HEK293 (cell line): Measurements from ENCODE around the gene RHOT1.
"Not testable (repeated sequence)": the region's sequence is repeated elsewhere in the genome, so short reads cannot be mapped to it uniquely, and the experiment has no call there.

Experiments used
- ZBTB17 ChIP-seq: fragments of 450-650 bp; formaldehyde crosslinking; IDR thresholded peaks from 2 replicates; pipeline ENCODE4 v1.5.1; 2016; ENCODE audit warnings: missing biosample characterization, missing genetic modification characterization
- TF ChIP-seq, protein P1 (sequence below): fragments of 450-650 bp; formaldehyde crosslinking; IDR thresholded peaks from 2 replicates; pipeline ENCODE4 v1.5.1; 2016; ENCODE audit warnings: missing biosample characterization, missing genetic modification characterization

DNA sequence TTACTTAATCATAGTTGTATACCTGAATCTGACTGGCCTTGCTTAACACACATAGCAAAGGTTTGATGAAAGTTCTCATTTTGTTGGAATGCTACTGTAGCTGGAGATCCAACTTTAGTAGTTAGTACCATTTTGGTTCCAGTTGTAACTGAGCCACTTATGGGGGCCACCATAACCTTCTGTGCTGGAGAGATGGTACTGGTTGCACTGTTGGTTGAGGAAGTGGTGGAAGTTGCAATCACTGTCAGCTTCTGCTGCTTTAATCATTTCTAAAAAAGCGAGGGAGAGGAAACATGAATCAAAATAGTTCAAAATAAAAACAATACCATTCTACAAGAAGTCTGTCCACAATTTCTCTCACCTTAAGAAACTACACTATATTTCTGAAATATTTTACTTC, 35.1 kb upstream of the RHOT1 start:
- TF ChIP-seq ZBTB17 (tag by site-specific recombination): not testable (repeated sequence)
- TF ChIP-seq, protein P1, sequence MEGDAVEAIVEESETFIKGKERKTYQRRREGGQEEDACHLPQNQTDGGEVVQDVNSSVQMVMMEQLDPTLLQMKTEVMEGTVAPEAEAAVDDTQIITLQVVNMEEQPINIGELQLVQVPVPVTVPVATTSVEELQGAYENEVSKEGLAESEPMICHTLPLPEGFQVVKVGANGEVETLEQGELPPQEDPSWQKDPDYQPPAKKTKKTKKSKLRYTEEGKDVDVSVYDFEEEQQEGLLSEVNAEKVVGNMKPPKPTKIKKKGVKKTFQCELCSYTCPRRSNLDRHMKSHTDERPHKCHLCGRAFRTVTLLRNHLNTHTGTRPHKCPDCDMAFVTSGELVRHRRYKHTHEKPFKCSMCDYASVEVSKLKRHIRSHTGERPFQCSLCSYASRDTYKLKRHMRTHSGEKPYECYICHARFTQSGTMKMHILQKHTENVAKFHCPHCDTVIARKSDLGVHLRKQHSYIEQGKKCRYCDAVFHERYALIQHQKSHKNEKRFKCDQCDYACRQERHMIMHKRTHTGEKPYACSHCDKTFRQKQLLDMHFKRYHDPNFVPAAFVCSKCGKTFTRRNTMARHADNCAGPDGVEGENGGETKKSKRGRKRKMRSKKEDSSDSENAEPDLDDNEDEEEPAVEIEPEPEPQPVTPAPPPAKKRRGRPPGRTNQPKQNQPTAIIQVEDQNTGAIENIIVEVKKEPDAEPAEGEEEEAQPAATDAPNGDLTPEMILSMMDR (tag by site-specific recombination): not testable (repeated sequence)
